Astrocyte of the spinal cord (primary cell): ENCODE measurements around the gene GNG14.

Experiments
- DNase-seq: peaks from one replicate; pipeline ENCODE4 v3.0.0; 2011; ENCODE audit warnings: low read depth, low spot score
- H3K4me3 ChIP-seq: 2 replicates; pipeline ENCODE4 v1.5.1; 2011; ENCODE audit warnings: low read depth, mild to moderate bottlenecking, low read length, moderate library complexity
- CTCF ChIP-seq: IDR thresholded peaks from 2 replicates; pipeline ENCODE4 v1.5.1; 2012; ENCODE audit warnings: low read depth, mild to moderate bottlenecking, low read length, inconsistent platforms
- in situ Hi-C: cut with HindIII; loops from 2 replicates; pipeline ENCODE4 v1.10.0; 2017; ENCODE audit warnings: low sequenced_read_pairs

The GNG14 gene

GRCh38 chr19:12715102-12715501, 27.3 kb downstream of the GNG14 start:
- DNase-seq, result no peak
- in situ Hi-C loops, result no loop called here
- TF ChIP-seq CTCF, result no peak
- no peak overlapping the region for H3K4me3 ChIP-seq

- TF ChIP-seq CTCF, result no peak
- H3K4me3 ChIP-seq, result no peak overlapping the region
- in situ Hi-C loops, result no loop called here
- no peak for DNase-seq
Measured at GRCh38 chr19:12715929-12716328, 28.1 kb downstream of the GNG14 start.

- peak overlapping the region; percentile 81 for H3K4me3 ChIP-seq
- no peak for TF ChIP-seq CTCF
- in situ Hi-C loops, result no loop called here
- DNase-seq, result no peak
Measured at GRCh38 chr19:12720296-12720695, 32.5 kb downstream of the GNG14 start.

- no peak for TF ChIP-seq CTCF
- in situ Hi-C loops, result no loop called here
- DNase-seq, result peak; percentile 17
- H3K4me3 ChIP-seq, result peak overlapping the region; percentile 81
Measured at GRCh38 chr19:12720851-12721655, 33.3 kb downstream of the GNG14 start.

- TF ChIP-seq CTCF, result no peak
- in situ Hi-C loops, result no loop called here
- DNase-seq, result peak; percentile 78
- H3K4me3 ChIP-seq, result peak overlapping the region; percentile 81
Measured at GRCh38 chr19:12721656-12722565, 34.1 kb downstream of the GNG14 start.

- peak overlapping the region; percentile 81 for H3K4me3 ChIP-seq
- in situ Hi-C loops, result no loop called here
- TF ChIP-seq CTCF, result no peak
Measured at GRCh38 chr19:12722566-12723380, 35.0 kb downstream of the GNG14 start.

More at GRCh38 chr19:12722566-12723380, 35.0 kb downstream of the GNG14 start:
- peak; percentile 99 for DNase-seq
